Chondrocyte (in vitro differentiated cells): ENCODE data around the gene OR52E8. TPM values are rescaled to one million over a fixed set of nuclear protein-coding genes. Genes with fewer than 3 reads are reported as not detected.

Experiments
- DNase-seq: peaks from one replicate; pipeline ENCODE4 v3.0.0; 2021; ENCODE audit warnings: mixed read lengths, low spot score
- H3K27ac Mint-ChIP-seq: one replicate; pipeline ENCODE4 v1.8.0; 2021; ENCODE audit warnings: mild to moderate bottlenecking, moderate library complexity, mixed read lengths; ENCODE audit not compliant: unreplicated experiment
- H3K27me3 Mint-ChIP-seq: 2 replicates; pipeline ENCODE4 v1.8.0; 2021; ENCODE audit warnings: low read depth, mixed read lengths
- H3K36me3 Mint-ChIP-seq: 2 replicates; pipeline ENCODE4 v1.8.0; 2021; ENCODE audit warnings: low read depth, mixed read lengths
- H3K4me1 Mint-ChIP-seq: 2 replicates; pipeline ENCODE4 v1.8.0; 2021; ENCODE audit warnings: low read depth, mild to moderate bottlenecking, mixed read lengths
- H3K4me3 Mint-ChIP-seq: one replicate; pipeline ENCODE4 v1.8.0; 2021; ENCODE audit warnings: mild to moderate bottlenecking, moderate library complexity, mixed read lengths; ENCODE audit not compliant: unreplicated experiment
- H3K9me3 Mint-ChIP-seq: 2 replicates; pipeline ENCODE4 v1.8.0; 2021; ENCODE audit warnings: low read depth, mixed read lengths
- total RNA-seq: library from RNA; stranded (reverse); gene quantifications from 3 replicates; pipeline ENCODE4 v1.2.1, GENCODE V29; 2021
- TF ChIP-seq, protein P1 (sequence below): fragments of 200-600 bp; sonication (generic); IDR thresholded peaks from 2 replicates; pipeline ENCODE4 v1.5.0; 2021; ENCODE audit warnings: antibody characterized with exemption, mild to moderate bottlenecking, moderate library complexity

Gene OR52E8
- total RNA-seq, 1 donor from 2014 or later: not detected

DNA sequence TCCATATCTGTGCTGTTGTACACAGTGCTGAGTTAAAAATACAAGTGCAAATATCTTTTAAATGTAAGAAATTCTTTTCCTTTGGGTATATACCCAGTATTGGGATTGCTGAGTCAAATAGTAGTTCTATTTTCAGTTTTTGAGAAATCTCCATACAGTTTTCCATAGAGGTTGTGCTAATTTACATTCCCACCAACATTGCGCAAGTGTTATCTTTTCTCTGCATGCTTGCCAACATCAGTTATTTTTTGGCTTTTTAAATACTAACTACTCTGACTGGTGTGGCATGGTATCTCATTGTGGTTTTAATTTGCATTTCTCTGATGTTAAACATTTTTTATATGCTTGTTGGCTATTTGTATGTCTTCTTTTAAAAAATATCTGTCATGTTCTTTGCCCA lies 6.5 kb downstream of the OR52E8 start:
- no peaks in the 10 kb centered on the region for H3K4me1 Mint-ChIP-seq
- H3K27me3 Mint-ChIP-seq: no peaks in the 10 kb centered on the region
- no peak overlapping the region for H3K4me3 Mint-ChIP-seq
- no peaks in the 10 kb centered on the region for H3K36me3 Mint-ChIP-seq
- H3K27ac Mint-ChIP-seq: no peak overlapping the region
- TF ChIP-seq, protein P1, sequence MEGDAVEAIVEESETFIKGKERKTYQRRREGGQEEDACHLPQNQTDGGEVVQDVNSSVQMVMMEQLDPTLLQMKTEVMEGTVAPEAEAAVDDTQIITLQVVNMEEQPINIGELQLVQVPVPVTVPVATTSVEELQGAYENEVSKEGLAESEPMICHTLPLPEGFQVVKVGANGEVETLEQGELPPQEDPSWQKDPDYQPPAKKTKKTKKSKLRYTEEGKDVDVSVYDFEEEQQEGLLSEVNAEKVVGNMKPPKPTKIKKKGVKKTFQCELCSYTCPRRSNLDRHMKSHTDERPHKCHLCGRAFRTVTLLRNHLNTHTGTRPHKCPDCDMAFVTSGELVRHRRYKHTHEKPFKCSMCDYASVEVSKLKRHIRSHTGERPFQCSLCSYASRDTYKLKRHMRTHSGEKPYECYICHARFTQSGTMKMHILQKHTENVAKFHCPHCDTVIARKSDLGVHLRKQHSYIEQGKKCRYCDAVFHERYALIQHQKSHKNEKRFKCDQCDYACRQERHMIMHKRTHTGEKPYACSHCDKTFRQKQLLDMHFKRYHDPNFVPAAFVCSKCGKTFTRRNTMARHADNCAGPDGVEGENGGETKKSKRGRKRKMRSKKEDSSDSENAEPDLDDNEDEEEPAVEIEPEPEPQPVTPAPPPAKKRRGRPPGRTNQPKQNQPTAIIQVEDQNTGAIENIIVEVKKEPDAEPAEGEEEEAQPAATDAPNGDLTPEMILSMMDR: no peak
- peaks cover 22% of the 10 kb centered on the region for H3K9me3 Mint-ChIP-seq
- DNase-seq: no peak

DNA sequence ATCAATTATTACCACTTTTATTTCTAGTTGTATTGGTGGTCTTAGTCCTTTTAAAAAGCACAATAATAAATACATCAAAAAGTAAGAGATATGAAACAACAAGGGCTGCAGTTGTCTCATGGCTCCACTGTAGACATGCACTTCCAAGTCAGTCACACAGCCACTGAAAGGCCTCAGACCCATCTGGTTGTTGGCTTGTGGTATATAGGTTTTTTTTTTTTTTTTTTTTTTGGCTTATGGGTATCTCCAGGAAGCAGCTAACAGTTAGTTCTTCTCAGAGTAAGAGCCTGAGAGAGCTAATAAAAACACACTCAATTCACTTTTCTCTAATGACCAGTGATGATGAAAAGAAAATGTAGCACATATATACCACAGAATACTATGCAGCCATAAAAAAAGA lies 9.8 kb downstream of the OR52E8 start:
- no peaks in the 10 kb centered on the region for H3K27me3 Mint-ChIP-seq
- no peak overlapping the region for H3K4me3 Mint-ChIP-seq
- no peaks in the 10 kb centered on the region for H3K4me1 Mint-ChIP-seq
- peaks cover 11% of the 10 kb centered on the region for H3K9me3 Mint-ChIP-seq
- H3K27ac Mint-ChIP-seq: no peak overlapping the region
- TF ChIP-seq, protein P1: no peak
- no peaks in the 10 kb centered on the region for H3K36me3 Mint-ChIP-seq
- no peak for DNase-seq

DNA sequence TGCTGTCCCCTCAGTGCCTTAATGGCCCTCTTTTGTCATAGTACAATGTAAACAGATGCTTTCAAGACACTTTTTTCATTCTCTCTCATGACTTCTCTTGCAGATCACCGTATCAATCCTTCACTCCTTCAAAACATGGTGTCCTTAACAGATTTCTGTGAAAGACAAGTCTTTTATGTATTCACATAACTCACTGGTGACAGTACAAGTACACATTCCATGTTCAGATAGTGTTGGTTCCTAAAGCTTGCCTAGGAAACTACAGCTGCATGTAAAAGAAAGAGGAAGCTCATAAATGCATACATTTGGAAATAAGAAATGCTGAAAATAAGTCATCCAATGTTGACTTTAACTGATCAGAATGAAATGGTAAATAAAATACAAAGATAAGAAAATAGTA lies 10.8 kb downstream of the OR52E8 start:
- Mint-ChIP-seq H3K36me3 (no peaks in the 10 kb centered on the region), H3K27me3 (no peaks in the 10 kb centered on the region), H3K27ac (no peak overlapping the region), H3K4me1 (no peaks in the 10 kb centered on the region), H3K4me3 (no peak overlapping the region), H3K9me3 (peaks cover 6% of the 10 kb centered on the region)
- DNase-seq: no peak
- TF ChIP-seq, protein P1: no peak

DNA sequence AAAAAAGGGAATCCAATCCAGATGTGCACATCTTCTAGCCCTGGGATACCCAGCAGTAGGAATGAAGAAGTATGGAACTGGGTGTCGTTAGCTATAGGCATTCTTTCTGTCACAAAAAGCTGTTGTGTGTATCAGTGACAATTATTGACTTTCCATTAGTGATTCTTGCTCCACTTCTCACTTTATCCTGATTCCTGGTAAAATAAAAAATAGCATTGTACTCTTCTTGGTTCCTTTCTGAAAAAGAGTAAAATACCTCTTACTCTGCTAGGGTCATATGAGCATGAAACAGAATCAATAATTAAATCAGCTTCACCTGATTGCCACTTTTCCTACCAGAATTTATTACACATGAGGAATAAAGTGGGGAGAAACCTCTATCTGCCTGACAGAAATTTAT lies 15.7 kb downstream of the OR52E8 start, which contains the start of gene OR52E6:
Gene OR52E6, minus strand, starts transcription at position 101 of the 400 bp plus-strand sequence. Its CDS starts 0 bp downstream, at position 101.
- no peak for DNase-seq
- H3K27ac Mint-ChIP-seq: no peak within 1 kb of the TSS
- no peaks in the 10 kb centered on the region for H3K27me3 Mint-ChIP-seq
- no peak within 1 kb of the TSS for H3K4me3 Mint-ChIP-seq
- TF ChIP-seq, protein P1: no peak
- H3K36me3 Mint-ChIP-seq: no peaks in the 10 kb centered on the region
- H3K9me3 Mint-ChIP-seq: peaks cover 17% of the 10 kb centered on the region
- H3K4me1 Mint-ChIP-seq: peaks cover 11% of the 10 kb centered on the region

DNA sequence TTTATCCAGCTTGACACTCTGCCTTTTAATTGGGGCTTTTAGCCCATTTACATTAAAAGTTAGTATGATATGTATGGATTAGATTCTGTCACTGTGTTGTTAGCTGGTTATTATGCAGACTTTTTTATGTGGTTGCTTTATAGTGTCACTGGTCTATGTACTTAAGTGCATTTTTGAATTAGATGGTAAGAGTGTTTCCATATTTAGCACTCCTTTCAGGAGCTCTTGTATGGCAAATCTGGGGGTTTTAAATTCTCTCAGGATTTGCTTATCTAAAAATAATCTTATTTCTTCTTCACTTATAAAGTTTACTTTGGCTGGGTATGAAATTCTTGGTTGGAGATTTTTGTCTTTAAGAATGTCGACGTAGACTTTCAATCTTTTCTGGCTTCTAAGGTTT lies 19.8 kb downstream of the OR52E8 start:
- Mint-ChIP-seq H3K9me3 (peaks cover 20% of the 10 kb centered on the region), H3K4me1 (peaks cover 11% of the 10 kb centered on the region), H3K4me3 (no peak overlapping the region), H3K36me3 (no peaks in the 10 kb centered on the region), H3K27ac (no peak overlapping the region), H3K27me3 (no peaks in the 10 kb centered on the region)
- no peak for DNase-seq
- TF ChIP-seq, protein P1: no peak
